ENCODE results near the gene ZBTB5. TPM values are rescaled to one million over a fixed set of nuclear protein-coding genes. Genes with fewer than 3 reads are reported as not detected.
A peak's percentile ranks its signal among the peaks of the same experiment; 100 is the strongest.
"Not testable (repeated sequence)": the region's sequence is repeated elsewhere in the genome, so short reads cannot be mapped to it uniquely, and the experiment has no call there.

Gene ZBTB5
- total RNA-seq: 1 to 10 TPM; 5.6 to 7.0 (median 6.7) TPM

- in situ Hi-C loops (cut with MboI; ENCODE audit: low sequenced_read_pairs in 4 of 4) (loop anchor here in 2 of 4 donors (10.0 to 25.0 kb wide), 3 partner anchors 51 to 597 kb away; partner anchors contain the start of genes SHB (in 1 of the 2) and TOMM5 (in 1 of the 2)), intact Hi-C loops (cut with DNase I; ENCODE audit: low total_unique reads) (loop anchor here (1.0 to 10.0 kb wide), 5 partner anchors 20 to 632 kb away; partner anchors contain the start of genes FBXO10, GRHPR, POLR1E and ZCCHC7)
- DNase-seq: peak; percentile 99
- Histone ChIP-seq H3K9me3 (no peaks in the 10 kb centered on the region), H3K4me3 (peak within 1 kb of the TSS; percentile 70 to 92 (median 90)), H3K36me3 (no peaks in the 10 kb centered on the region), H3K27me3 (no peaks in the 10 kb centered on the region), H3K4me1 (peaks cover 26 to 27% of the 10 kb centered on the region in 2 donors), H3K27ac (peak within 1 kb of the TSS; percentile 91 to 100 (median 97))
- TF ChIP-seq CTCF (IDR thresholded peaks at IDR 0.05 in 4 of 5, conservative IDR thresholded peaks at IDR 0.05 in 1 of 5) (peak in 1 of 5 experiments; percentile 16), POLR2A (IDR thresholded peaks at IDR 0.05) (peak; percentile 84 to 94)
- ATAC-seq: peak; percentile 92 to 94
Observed at GRCh38 chr9:37465249-37466036, at the start of gene ZBTB5. ZBTB5 (minus strand) TSS chr9:37465450; CDS start chr9:37442551, 22,899 bp downstream.

- in situ Hi-C loops (cut with MboI; ENCODE audit: low sequenced_read_pairs in 4 of 4): no loop called here
- peaks cover 0 to 79% of the 10 kb centered on the region in 2 donors for H3K36me3 ChIP-seq
- intact Hi-C loops (cut with DNase I; ENCODE audit: low total_unique reads): no loop called here
Observed at GRCh38 chr9:37514999-37515398, 49.7 kb upstream of the ZBTB5 start.

GRCh38 chr9:37514415-37514814, 49.2 kb upstream of the ZBTB5 start:
- H3K4me1 ChIP-seq; H3K9me3 ChIP-seq; ATAC-seq; H3K4me3 ChIP-seq; in situ Hi-C loops (cut with MboI; ENCODE audit: low sequenced_read_pairs in 4 of 4); DNase-seq; H3K27ac ChIP-seq; H3K27me3 ChIP-seq; intact Hi-C loops (cut with DNase I; ENCODE audit: low total_unique reads): not testable (repeated sequence)
- H3K36me3 ChIP-seq: peaks cover 0 to 79% of the 10 kb centered on the region in 2 donors

More at GRCh38 chr9:37514999-37515398, 49.7 kb upstream of the ZBTB5 start:
- Histone ChIP-seq H3K4me3 (no peak overlapping the region), H3K9me3 (no peaks in the 10 kb centered on the region), H3K27me3 (no peaks in the 10 kb centered on the region), H3K4me1 (no peaks in the 10 kb centered on the region), H3K27ac (no peak overlapping the region)
- TF ChIP-seq POLR2A (IDR thresholded peaks at IDR 0.05): no peak
- DNase-seq (no peak), ATAC-seq (no peak)

GRCh38 chr9:37512437-37512836, 47.2 kb upstream of the ZBTB5 start:
- Histone ChIP-seq H3K27me3 (no peaks in the 10 kb centered on the region), H3K4me3 (no peak overlapping the region), H3K4me1 (no peaks in the 10 kb centered on the region), H3K9me3 (no peaks in the 10 kb centered on the region), H3K36me3 (peaks cover 0 to 75% of the 10 kb centered on the region in 2 donors), H3K27ac (no peak overlapping the region)
- in situ Hi-C loops (cut with MboI; ENCODE audit: low sequenced_read_pairs in 4 of 4): no loop called here
- ATAC-seq (no peak), DNase-seq (no peak)
- TF ChIP-seq POLR2A (IDR thresholded peaks at IDR 0.05) (no peak), CTCF (IDR thresholded peaks at IDR 0.05 in 4 of 5, conservative IDR thresholded peaks at IDR 0.05 in 1 of 5) (no peak)
- intact Hi-C loops (cut with DNase I; ENCODE audit: low total_unique reads): no loop called here

- ATAC-seq: peak in 1 of 2 donors; percentile 31
- no peaks in the 10 kb centered on the region for H3K9me3 ChIP-seq
- intact Hi-C loops (cut with DNase I; ENCODE audit: low total_unique reads): no loop called here
Observed at GRCh38 chr9:37511016-37512010, 46.1 kb upstream of the ZBTB5 start.

GRCh38 chr9:37510053-37510452, 44.8 kb upstream of the ZBTB5 start:
- ATAC-seq; H3K4me3 ChIP-seq; in situ Hi-C loops (cut with MboI; ENCODE audit: low sequenced_read_pairs in 4 of 4); H3K27me3 ChIP-seq; DNase-seq; H3K9me3 ChIP-seq; H3K4me1 ChIP-seq; intact Hi-C loops (cut with DNase I; ENCODE audit: low total_unique reads); H3K27ac ChIP-seq: not testable (repeated sequence)
- peaks cover 0 to 60% of the 10 kb centered on the region in 2 donors for H3K36me3 ChIP-seq

More at GRCh38 chr9:37511016-37512010, 46.1 kb upstream of the ZBTB5 start:
- no peak for TF ChIP-seq CTCF (IDR thresholded peaks at IDR 0.05 in 4 of 5, conservative IDR thresholded peaks at IDR 0.05 in 1 of 5)
- TF ChIP-seq POLR2A (IDR thresholded peaks at IDR 0.05): no peak
- Histone ChIP-seq H3K27ac (no peak overlapping the region), H3K36me3 (peaks cover 0 to 73% of the 10 kb centered on the region in 2 donors), H3K27me3 (no peaks in the 10 kb centered on the region), H3K4me3 (no peak overlapping the region), H3K4me1 (no peaks in the 10 kb centered on the region)
- in situ Hi-C loops (cut with MboI; ENCODE audit: low sequenced_read_pairs in 4 of 4): no loop called here
- DNase-seq: no peak

All from gastrocnemius medialis (tissue), 4 donors.